Measurements from ENCODE around the gene SMIM45.

The SMIM45 gene

DNA sequence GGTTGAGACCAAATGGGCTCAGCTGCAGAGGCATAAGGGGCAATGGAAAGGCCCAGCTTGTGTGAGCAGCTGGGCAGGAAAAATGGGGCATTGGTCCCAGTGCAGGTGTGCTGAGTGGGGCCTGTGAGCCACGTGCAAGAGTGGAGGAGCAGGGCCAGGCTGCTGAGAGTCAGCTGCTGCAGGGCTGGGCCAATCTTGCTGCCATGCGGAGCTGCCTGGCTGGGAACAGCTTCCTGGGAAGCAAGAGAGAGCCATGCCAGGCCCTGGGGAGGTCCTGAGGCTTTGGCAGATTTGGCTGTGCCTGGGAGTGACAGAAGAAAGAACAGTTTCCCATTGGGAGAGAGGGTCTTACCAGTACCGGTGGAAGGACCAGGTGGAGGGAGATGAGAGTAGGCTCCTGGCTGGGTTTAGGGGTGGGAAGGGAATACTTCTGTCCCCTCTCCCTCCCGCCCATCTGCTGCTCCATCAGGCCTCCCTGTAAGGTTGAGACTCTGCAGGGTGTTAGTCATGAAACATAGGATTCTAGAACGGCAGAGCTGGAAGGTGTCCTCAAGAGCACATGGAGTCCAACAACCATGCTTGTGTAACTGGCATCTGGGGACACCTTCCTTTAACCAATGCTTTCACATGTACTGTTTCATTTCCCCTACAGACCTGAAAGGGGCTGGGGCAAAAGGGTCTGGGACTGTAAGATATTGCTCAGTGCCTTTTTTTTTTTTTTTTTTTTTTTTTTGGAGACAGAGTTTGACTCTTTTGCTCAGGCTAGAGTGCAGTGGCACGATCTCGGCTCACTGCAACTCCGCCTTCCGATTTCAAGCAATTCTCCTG is 27.7 kb downstream of the SMIM45 start:
- peaks cover 2% of the 10 kb centered on the region; the same call in 1 of the 2 replicates for H3K79me1 ChIP-seq (ENCODE audit: low read depth, low read length)
- H4K91ac ChIP-seq (replicated peaks; ENCODE audit: insufficient read length, low read length) = no peak overlapping the region
- H3K23me2 ChIP-seq (ENCODE audit: low read depth, low read length) = peaks cover 13% of the 10 kb centered on the region
- H2BK12ac ChIP-seq (ENCODE audit: low read depth, low read length) = no peak overlapping the region
- H3K18ac ChIP-seq (ENCODE audit: extremely low read depth, low read length) = no peak overlapping the region
- CTCF ChIA-PET (ENCODE audit: partially characterized antibody) = interaction anchor here (0.6 to 2.1 kb wide), 2 partner anchors 12 to 1151 kb away, joined by 3 to 13 read pairs; no protein-coding TSS in a partner anchor
- POLR2A ChIA-PET (ENCODE audit: partially characterized antibody) = interaction anchor here (0.9 kb wide), 1 partner anchor 33 kb away, joined by 3 read pairs; the partner anchor contains the start of gene CENPM
- WGBS, 2 experiments (ENCODE audit: extremely low coverage in 1 of 2, insufficient coverage in 1 of 2, insufficient read length in 1 of 2, insufficient replicate concordance in 2 of 2, low coverage in 1 of 2, low lambda C conversion rate in 2 of 2, missing lambda C conversion rate in 1 of 2) = 86% methylated on average over 8 of the region's 9 CpGs; no CpG with 5 or more reads in 1 of the 2 experiments
- H4K8ac ChIP-seq (ENCODE audit: extremely low read depth, insufficient read depth, low read length) = no peak overlapping the region
- H3K27me3 ChIP-seq (replicated peaks in 1 of 4; ENCODE audit: control insufficient read depth in 3 of 4, extremely low read depth in 1 of 4, insufficient read depth in 3 of 4, low read length in 3 of 4) = peaks cover 10 to 24% (median 23%) of the 10 kb centered on the region in 4 experiments
- H2BK20ac ChIP-seq (ENCODE audit: low read length) = no peak overlapping the region
- H3K4me2 ChIP-seq (ENCODE audit: insufficient read depth in 1 of 2, low read depth in 2 of 2, low read length in 2 of 2) = no peak overlapping the region; a peak in 1 of 4 replicates
- no peak overlapping the region for H2AFZ ChIP-seq (ENCODE audit: low read length)
- DNase-seq (ENCODE audit: low read depth in 1 of 2, low spot score in 2 of 2) (no peak), FAIRE-seq (no peak)
- no peak overlapping the region for H3K14ac ChIP-seq (ENCODE audit: insufficient read length)
- H2BK120ac ChIP-seq (replicated peaks; ENCODE audit: low read depth, low read length) = no peak overlapping the region
- H3K4me1 ChIP-seq (replicated peaks in 1 of 4; ENCODE audit: control insufficient read depth in 3 of 4, insufficient read depth in 4 of 4, low read length in 3 of 4) = peaks cover 0 to 14% (median 10%) of the 10 kb centered on the region in 4 experiments; a peak in 6 of 7 replicates
- H3K56ac ChIP-seq (replicated peaks; ENCODE audit: insufficient read length, low read depth, low read length) = no peak overlapping the region
- H3K36me3 ChIP-seq (ENCODE audit: control insufficient read depth in 2 of 4, insufficient read depth in 4 of 4, low read length in 3 of 4) = no peaks in the 10 kb centered on the region
- H3K23ac ChIP-seq (ENCODE audit: insufficient read length) = no peak overlapping the region
- no peak overlapping the region for H2BK5ac ChIP-seq (ENCODE audit: low read depth, low read length)
- H3K79me2 ChIP-seq (ENCODE audit: control insufficient read depth in 1 of 2, insufficient read depth in 2 of 2, low read length in 2 of 2) = peaks cover 0 to 5% of the 10 kb centered on the region in 2 experiments; a peak in 1 of 4 replicates
- H3K4ac ChIP-seq (replicated peaks; ENCODE audit: insufficient read length, low read depth, low read length) = no peak overlapping the region
- peaks cover 2 to 9% of the 10 kb centered on the region in 2 experiments for H4K20me1 ChIP-seq (replicated peaks in 1 of 2; ENCODE audit: control insufficient read depth in 1 of 2, insufficient read depth in 2 of 2, low read length in 2 of 2)
- no peak overlapping the region for H3K4me3 ChIP-seq (ENCODE audit: extremely low read depth in 1 of 4, insufficient read depth in 2 of 4, low read depth in 3 of 4, low read length in 4 of 4)
- H3K9me3 ChIP-seq (ENCODE audit: insufficient read depth in 2 of 2, low read depth in 1 of 2, low read length in 1 of 2) = no peaks in the 10 kb centered on the region
- no peak overlapping the region for H2AK5ac ChIP-seq (ENCODE audit: low read depth, low read length)
- no peak overlapping the region for H3K9ac ChIP-seq (replicated peaks in 1 of 4; ENCODE audit: extremely low read depth in 1 of 4, low read depth in 3 of 4, low read length in 3 of 4)
- no peak overlapping the region for H3K27ac ChIP-seq (ENCODE audit: low read depth, low read length)
- H4K5ac ChIP-seq (ENCODE audit: insufficient read length, low read depth, low read length) = no peak overlapping the region
- no peak overlapping the region for H2BK15ac ChIP-seq (ENCODE audit: low read length)
- TF ChIP-seq RBBP5 (IDR thresholded peaks at IDR 0.05; ENCODE audit: borderline replicate concordance, low read depth, low read length) (no peak), EP300 (IDR thresholded peaks at IDR 0.05; ENCODE audit: borderline replicate concordance in 1 of 2, low read depth in 2 of 2, low read length in 2 of 2) (no peak), POLR2A (IDR thresholded peaks at IDR 0.05; ENCODE audit: control extremely low read depth in 1 of 2, low read depth in 2 of 2, low read length in 2 of 2) (no peak), POLR2AphosphoS5 (IDR thresholded peaks at IDR 0.05; ENCODE audit: low read depth, low read length) (no peak), SUZ12 (IDR thresholded peaks at IDR 0.05; ENCODE audit: low read length) (no peak), MAFK (IDR thresholded peaks at IDR 0.05; ENCODE audit: low read depth, low read length) (no peak), GTF2F1 (IDR thresholded peaks at IDR 0.05; ENCODE audit: borderline replicate concordance, low read depth, low read length) (no peak), CHD2 (IDR thresholded peaks at IDR 0.05; ENCODE audit: low read length) (no peak), RFX5 (IDR thresholded peaks at IDR 0.05; ENCODE audit: borderline replicate concordance, low read depth, low read length) (no peak), JUN (IDR thresholded peaks at IDR 0.05; ENCODE audit: low read depth, low read length) (no peak), SIX5 (IDR thresholded peaks at IDR 0.05; ENCODE audit: low read depth, low read length) (no peak), NRF1 (IDR thresholded peaks at IDR 0.05; ENCODE audit: low read depth, low read length) (no peak), FOSL1 (IDR thresholded peaks at IDR 0.05; ENCODE audit: insufficient read depth, low read depth, low read length) (no peak), SP4 (IDR thresholded peaks at IDR 0.05; ENCODE audit: low read length) (no peak)

Data from H1 (cell line).